Esophagus mucosa (tissue), 1 donor: Measurements from ENCODE around the gene KLHL26. TPM values are rescaled to one million over a fixed set of nuclear protein-coding genes. Genes with fewer than 3 reads are reported as not detected.

Experiments
- ATAC-seq: fragments of 200-7000 bp; cut with Tn5 transposase; one replicate; pipeline ENCODE4 v1.9.1; 2020
- total RNA-seq: library from RNA; stranded (reverse); gene quantifications from one replicate; pipeline ENCODE4 v1.2.4, GENCODE V29; 2023
- donor health status: DM: yes; HTN: yes; CAD: no.

The KLHL26 gene
- total RNA-seq, 1 donor from 2014 or later: 5.6 TPM

DNA sequence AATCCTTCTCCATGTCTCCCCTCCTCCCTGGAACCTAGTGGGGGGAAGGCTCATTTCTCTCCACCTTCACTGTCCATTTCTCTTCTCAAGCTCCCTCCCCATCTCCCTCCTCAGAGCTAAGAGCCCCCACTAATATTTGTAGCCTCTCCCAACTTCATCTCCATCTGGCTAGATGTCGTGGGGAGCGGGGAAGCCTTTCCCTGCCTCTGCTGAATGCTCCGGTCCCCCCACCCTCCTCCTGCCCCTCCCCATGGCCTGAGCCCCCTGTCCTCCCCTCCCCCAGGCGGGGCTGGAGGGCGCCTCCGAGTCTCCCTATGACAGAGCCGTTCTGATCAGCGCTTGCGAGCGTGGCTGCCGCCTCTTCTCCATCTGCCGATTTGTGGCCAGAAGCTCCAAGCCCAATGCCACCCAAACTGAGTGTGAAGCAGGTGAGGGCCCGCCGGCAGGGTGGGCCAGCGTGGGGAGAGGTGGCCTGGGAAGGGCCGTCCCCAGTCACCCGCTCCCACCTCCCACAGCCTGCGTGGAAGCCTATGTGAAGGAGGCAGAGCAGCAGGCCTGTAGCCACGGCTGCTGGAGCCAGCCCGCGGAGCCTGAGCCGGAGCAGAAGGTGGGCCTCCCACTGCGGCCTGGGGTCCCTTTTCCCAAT, 23.1 kb upstream of the KLHL26 start:
- ATAC-seq: no peak

DNA sequence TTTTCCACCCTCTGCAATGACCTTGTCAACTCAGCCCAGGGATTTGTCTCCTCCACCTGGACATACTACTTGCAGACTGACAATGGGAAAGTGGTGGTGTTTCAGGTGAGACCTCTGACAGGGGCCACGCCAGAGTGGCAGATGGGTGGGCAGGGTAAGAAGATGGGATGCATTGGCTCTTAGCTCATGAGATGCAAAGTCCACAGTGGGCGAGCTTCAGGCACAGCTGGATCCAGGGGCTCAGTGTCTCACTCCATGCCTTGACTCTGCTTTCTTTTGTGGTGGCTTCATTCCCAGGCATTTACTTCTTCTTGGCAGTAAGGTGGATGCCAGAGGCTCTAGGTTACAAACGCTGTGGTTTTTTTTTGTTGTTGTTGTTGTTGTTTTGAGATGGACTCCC, 20.8 kb upstream of the KLHL26 start:
- no peak for ATAC-seq

GRCh38 chr19:18617562-18617961, 19.3 kb upstream of the KLHL26 start:
- ATAC-seq: no peak

GRCh38 chr19:18618236-18618635, 18.6 kb upstream of the KLHL26 start:
- no peak for ATAC-seq

DNA sequence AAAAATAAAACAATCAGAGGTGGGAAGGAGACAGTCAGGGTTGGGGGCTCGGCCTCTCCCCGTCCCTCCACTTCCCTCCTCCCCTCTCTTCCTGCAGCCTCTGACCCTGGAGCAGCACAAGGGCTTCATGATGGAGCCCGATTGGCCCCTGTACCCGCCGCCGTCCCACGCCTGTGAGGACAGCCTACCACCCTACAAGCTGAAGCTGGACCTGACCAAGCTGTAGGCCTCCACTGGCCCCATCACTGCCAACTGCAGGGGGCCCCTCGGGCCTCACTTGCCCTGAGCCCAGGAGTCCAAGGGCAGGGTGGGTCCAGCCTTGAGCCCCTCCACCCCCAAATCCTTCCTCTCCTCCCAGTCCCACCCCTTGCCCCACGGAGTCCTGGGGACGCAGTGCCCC, 16.5 kb upstream of the KLHL26 start:
- peak; percentile 12 for ATAC-seq

GRCh38 chr19:18620902-18621301, 15.9 kb upstream of the KLHL26 start:
- no peak for ATAC-seq

- ATAC-seq: no peak
Measured at GRCh38 chr19:18626906-18627305, 9.9 kb upstream of the KLHL26 start.

DNA sequence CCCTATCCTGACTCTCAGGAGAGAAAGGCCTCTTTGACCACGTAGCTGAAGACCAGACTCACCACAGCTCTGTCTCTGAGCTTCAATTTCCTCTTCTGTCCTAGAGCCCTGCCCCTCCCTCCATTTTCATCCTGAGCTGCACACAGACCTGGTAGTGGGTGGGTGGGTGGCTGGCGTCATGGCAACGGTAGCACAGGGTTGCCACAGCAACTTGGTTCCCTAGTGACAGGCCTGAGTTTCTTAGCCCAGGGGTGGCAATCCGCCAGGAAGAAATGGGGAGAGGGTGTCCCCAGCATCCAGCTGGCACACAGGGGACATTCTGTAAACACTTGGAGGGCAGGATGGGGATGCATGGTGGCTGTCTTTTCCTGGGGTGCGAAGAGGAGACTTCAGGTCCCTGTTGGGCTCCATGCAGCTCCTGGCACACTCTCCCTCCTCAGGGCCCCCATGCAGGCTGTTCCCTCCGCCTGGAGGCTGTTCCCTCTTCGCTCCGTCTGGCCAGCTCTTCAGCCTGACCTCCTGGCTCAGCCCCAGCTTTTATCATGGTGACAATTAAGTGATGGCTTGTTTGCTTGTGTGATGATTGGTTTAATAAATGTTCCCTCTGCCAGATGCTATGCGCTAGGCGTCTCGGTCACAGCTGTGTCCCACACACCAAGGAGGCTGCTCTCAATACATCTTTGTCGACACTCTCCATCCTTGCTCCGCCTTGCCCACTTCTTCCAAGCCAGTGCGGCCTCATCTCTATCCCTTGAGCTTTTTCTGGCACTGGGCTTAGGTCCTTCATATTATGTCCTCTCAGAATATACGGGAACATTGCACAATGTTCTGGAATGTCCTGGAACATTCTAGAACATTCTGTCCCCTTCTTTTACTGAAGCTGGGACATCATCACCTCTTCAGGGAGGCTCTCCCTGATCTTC, 7.4 kb upstream of the KLHL26 start:
- peak; percentile 37 for ATAC-seq

DNA sequence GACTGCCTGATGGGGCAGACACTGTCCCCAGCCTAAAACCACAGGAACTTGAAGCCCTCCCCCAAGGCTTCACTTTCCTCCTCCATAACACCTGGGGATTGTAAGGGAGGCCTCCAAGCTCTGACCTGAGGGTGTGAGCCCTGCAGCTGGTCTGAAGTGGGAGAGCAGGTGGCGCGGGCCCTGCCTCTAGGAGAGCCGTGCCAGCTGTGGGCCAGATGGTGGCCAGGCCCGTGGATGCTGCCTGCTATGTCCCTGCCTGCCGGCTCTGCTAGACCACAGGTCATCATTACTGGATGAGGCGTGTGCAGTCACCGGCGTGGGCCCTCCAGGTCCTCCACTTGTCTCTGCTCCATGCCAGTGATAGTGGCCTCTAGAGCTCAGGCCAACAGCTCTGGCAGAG, 3.5 kb upstream of the KLHL26 start:
- ATAC-seq: no peak

GRCh38 chr19:18634612-18635297, 2.1 kb upstream of the KLHL26 start:
- peak; percentile 50 for ATAC-seq

GRCh38 chr19:18635831-18636182, 1.0 kb upstream of the KLHL26 start:
- ATAC-seq: no peak

DNA sequence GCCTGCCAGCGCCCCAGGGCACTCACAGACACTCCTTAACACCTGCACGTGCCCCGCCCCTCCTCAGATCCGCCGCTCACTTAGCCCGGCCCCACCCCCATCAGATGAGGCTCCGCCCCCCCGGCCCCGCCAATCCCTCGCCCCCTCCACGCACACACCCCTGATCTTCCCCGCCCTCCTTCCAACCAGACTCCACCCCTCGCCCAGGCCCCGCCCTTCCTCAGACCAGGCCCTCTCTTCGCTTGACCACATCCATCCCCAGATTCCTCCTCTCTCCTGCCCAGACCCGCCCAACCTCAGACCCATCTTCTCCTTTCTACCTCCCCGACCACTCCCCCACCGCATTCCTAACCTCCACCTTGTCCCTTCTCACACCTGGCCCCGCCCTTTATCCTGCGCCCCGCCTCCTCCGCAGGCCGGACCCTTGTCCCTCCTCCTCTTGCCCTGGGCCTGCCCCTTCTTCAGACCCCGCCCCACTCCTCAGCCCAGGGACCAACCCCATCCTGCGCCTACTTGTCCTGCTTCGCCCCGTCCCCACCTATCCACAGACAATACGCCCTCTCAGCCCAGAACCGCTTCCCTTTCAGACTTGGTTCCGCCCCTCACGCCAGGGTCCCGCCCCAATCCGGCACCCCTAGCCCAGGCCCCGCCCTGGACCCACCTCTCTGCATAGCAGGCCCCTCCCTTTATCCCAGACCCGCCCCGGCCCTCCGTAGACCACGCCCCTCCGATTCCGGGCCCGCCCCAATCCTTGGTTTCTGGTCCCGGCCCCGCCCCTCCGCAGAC, 452 bp upstream of the KLHL26 start:
- ATAC-seq: peak; percentile 95

GRCh38 chr19:18637673-18638630, 1.1 kb downstream of the KLHL26 start:
- ATAC-seq: no peak

DNA sequence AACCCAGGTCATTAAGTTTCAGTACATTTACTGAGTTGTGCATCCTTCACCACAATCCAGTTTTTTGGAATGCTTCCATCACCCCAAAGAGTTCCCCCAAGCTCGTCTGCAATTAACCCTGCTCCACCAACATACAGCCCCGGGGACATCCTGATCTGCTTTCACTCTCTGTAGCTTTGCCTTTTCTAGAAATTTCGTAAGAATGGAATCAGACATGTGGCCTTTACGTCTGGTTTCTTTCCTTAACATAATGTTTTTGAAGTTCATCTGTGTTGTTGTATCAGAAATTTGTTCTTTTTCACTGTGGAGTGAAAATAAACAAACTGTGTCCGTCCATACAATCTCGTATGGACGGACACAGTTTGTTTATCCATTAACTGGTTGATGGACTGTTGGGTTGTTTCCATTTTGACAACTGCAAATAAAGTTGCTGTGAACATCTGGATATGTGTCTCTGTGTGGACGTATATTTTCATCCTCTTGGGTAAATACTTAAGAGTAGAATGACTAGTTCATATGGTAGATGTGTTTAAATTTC, 2.9 kb downstream of the KLHL26 start:
- ATAC-seq: no peak

GRCh38 chr19:18644196-18645034, 7.6 kb downstream of the KLHL26 start:
- peak; percentile 27 for ATAC-seq

DNA sequence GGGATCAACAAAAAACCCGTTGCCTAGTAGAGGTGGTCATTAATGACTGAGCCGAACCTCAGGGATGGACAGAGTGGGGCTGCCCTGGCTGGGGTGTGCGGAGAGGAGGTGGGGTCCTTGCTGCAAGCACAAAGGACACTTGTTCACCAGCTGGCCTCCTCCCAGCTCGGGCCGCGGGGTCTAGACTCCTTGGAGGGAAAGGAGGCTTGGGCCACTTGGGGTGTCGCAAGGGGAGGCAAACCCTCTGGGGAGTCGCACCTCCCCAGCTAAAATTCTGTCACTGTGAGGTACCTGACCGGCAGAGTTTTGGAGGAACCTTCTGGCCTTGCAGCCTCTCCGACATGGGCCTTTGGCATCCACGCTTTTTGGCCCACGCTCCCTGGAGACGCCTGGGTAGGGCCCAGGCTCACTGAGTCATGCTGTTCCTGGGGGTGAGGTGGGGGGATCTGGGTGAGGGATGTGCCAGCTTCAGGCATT, 8.2 kb downstream of the KLHL26 start:
- ATAC-seq: no peak

GRCh38 chr19:18646535-18647370, 9.9 kb downstream of the KLHL26 start:
- no peak for ATAC-seq

DNA sequence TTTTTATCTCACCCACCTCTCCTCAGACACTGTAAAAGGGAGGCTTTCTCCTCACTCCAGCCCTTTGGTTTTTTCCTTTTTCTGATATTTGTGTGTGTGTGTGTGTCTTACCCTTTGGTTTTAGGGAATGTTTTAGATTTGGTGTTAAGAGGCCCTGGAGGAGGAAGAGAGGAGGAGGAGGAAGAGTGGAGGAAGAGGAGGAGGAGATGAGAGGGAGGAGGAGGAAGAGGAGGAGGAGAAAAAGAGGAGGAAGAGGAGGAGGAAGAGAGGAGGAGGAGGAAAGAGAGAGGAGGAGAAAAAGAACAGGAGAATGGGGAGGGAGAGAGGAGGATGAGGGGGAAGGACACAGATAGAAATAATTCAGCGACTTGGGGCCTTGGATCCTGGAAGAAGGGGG, 10.5 kb downstream of the KLHL26 start:
- ATAC-seq: no peak

- ATAC-seq: no peak
Measured at GRCh38 chr19:18647807-18648206, 11.0 kb downstream of the KLHL26 start.
